B cell (primary cell): ENCODE measurements around the gene KIF1A. TPM values are rescaled to one million over a fixed set of nuclear protein-coding genes. Genes with fewer than 3 reads are reported as not detected.

Experiments
- ATAC-seq: fragments of 200-7000 bp; cut with Tn5 transposase; one replicate; pipeline ENCODE4 v1.10.0; 2021; ENCODE audit warnings: low read depth, mild to moderate bottlenecking, moderate number of reproducible peaks, moderate library complexity
- CTCF ChIA-PET: fragments of 350-600 bp; sonication (Branson Sonifier 250); formaldehyde crosslinking; loops from one replicate; lab custom pipeline; 2021; ENCODE audit warnings: antibody characterized with exemption, inconsistent platforms; lab: Charles Lee
- POLR2A ChIA-PET: fragments of 350-600 bp; sonication (Branson Sonifier 250); formaldehyde crosslinking; loops from one replicate; lab custom pipeline; 2021; ENCODE audit warnings: antibody characterized with exemption; lab: Charles Lee
- DNase-seq: peaks from one replicate; pipeline ENCODE4 v3.0.0; 2013
- H2AFZ ChIP-seq: 2 replicates; pipeline ENCODE4 v1.6.1; 2012; ENCODE audit warnings: mild to moderate bottlenecking, low read depth, low read length; ENCODE audit not compliant: insufficient read depth, poor library complexity, severe bottlenecking
- H3K27ac ChIP-seq, 2 donors: 1 replicate in 1 of 2; 2 replicates in 1 of 2; pipeline ENCODE4 v1.5.1; 2012 to 2013; ENCODE audit warnings: low read length in 2 of 2, mild to moderate bottlenecking in 2 of 2, moderate library complexity in 1 of 2
- H3K27me3 ChIP-seq, 4 experiments: fragments of 200-600 bp in 1 of 4; sonication (generic) in 1 of 4; replicated peaks in 1 of 4; 1 replicate in 2 of 4; 2 replicates in 2 of 4; pipeline versions ENCODE4 v1.6.1 to v1.7.0; 2013 to 2016; ENCODE audit warnings: low read length in 3 of 4, mild to moderate bottlenecking in 2 of 4, mixed read lengths in 1 of 4, moderate library complexity in 1 of 4; ENCODE audit not compliant: insufficient read depth in 4 of 4, control insufficient read depth in 3 of 4; ENCODE audit errors: control extremely low read depth in 1 of 4
- H3K36me3 ChIP-seq, 2 experiments: replicated peaks in 1 of 2; 1 replicate in 1 of 2; 2 replicates in 1 of 2; pipeline versions ENCODE4 v1.6.1 to v1.7.1; 2013; ENCODE audit warnings: low read length in 1 of 2; ENCODE audit not compliant: insufficient read depth in 2 of 2, control insufficient read depth in 1 of 2; ENCODE audit errors: control extremely low read depth in 1 of 2, extremely low read depth in 1 of 2
- H3K4me1 ChIP-seq, 2 donors: fragments of 200-600 bp in 1 of 2; sonication (generic) in 1 of 2; 1 replicate in 1 of 2; 2 replicates in 1 of 2; pipeline versions ENCODE4 v1.5.1 to v1.6.1; 2013 to 2017; ENCODE audit warnings: low read length in 2 of 2; ENCODE audit not compliant: control insufficient read depth in 2 of 2, insufficient read depth in 2 of 2
- H3K4me2 ChIP-seq: replicated peaks from 2 replicates; pipeline ENCODE3; 2012; ENCODE audit warnings: mild to moderate bottlenecking, low read depth, low read length; ENCODE audit not compliant: poor library complexity, severe bottlenecking
- H3K4me3 ChIP-seq, 5 experiments: fragments of 200-600 bp in 1 of 5; sonication (generic) in 1 of 5; 1 replicate in 3 of 5; 2 replicates in 2 of 5; pipeline versions ENCODE4 v1.5.1 to v1.7.0; 2011 to 2016; ENCODE audit warnings: low read length in 4 of 5, mild to moderate bottlenecking in 4 of 5, low read depth in 2 of 5, control low read depth in 1 of 5, moderate library complexity in 1 of 5; ENCODE audit not compliant: insufficient read depth in 1 of 5; ENCODE audit errors: control extremely low read depth in 1 of 5, extremely low read depth in 1 of 5
- H3K79me2 ChIP-seq: fragments of 200-600 bp; sonication (generic); one replicate; pipeline ENCODE4 v1.6.0; 2016; ENCODE audit warnings: low read length; ENCODE audit not compliant: control insufficient read depth, insufficient read depth
- H3K9ac ChIP-seq: fragments of 200-600 bp; sonication (generic); 2 replicates; pipeline ENCODE4 v1.6.1; 2017; ENCODE audit warnings: mild to moderate bottlenecking, low read length, moderate library complexity
- H3K9me3 ChIP-seq, 3 donors: one replicate each; pipeline versions ENCODE4 v1.6.1 to v1.7.1; 2013; ENCODE audit warnings: low read length in 2 of 3; ENCODE audit not compliant: control insufficient read depth in 2 of 3, insufficient read depth in 1 of 3; ENCODE audit errors: control extremely low read depth in 1 of 3
- H4K20me1 ChIP-seq: 2 replicates; pipeline ENCODE4 v1.6.0; 2012; ENCODE audit warnings: mild to moderate bottlenecking, low read length; ENCODE audit not compliant: insufficient read depth, control insufficient read depth, poor library complexity, severe bottlenecking
- H3K27ac Mint-ChIP-seq: one replicate; pipeline ENCODE4 v1.8.0; 2021; ENCODE audit warnings: mixed read lengths
- H3K27me3 Mint-ChIP-seq: one replicate; pipeline ENCODE4 v1.8.0; 2021; ENCODE audit warnings: mixed read lengths
- H3K4me1 Mint-ChIP-seq: one replicate; pipeline ENCODE4 v1.8.0; 2021; ENCODE audit warnings: mixed read lengths
- H3K4me3 Mint-ChIP-seq: one replicate; pipeline ENCODE4 v1.8.0; 2021; ENCODE audit warnings: mixed read lengths
- H3K9me3 Mint-ChIP-seq: one replicate; pipeline ENCODE4 v1.8.0; 2022; ENCODE audit warnings: mixed read lengths; ENCODE audit not compliant: insufficient read depth
- EZH2 ChIP-seq: IDR thresholded peaks from 2 replicates; pipeline ENCODE4 v1.6.1; 2012; ENCODE audit warnings: borderline replicate concordance, low read depth, mild to moderate bottlenecking, moderate library complexity, low read length; ENCODE audit not compliant: insufficient read depth, poor library complexity, severe bottlenecking
- WGBS: methylation state at CpG from one replicate; pipeline ENCODE4 v1.1.5; 2013; ENCODE audit warnings: missing lambda C conversion rate; ENCODE audit not compliant: insufficient coverage; 5-methylcytosine and 5-hydroxymethylcytosine counted together
- intact Hi-C: fragments of 100-400 bp; cut with micrococcal nuclease; formaldehyde crosslinking; loops from one replicate; pipeline ENCODE4 v1.10.0; 2022
- polyA plus RNA-seq: library from polyadenylated mRNA; depleted of rRNA; stranded (reverse); fragments of >200 nt; gene quantifications from 2 replicates; pipeline ENCODE4 v1.2.3, GENCODE V29; 2012
- total RNA-seq, 2 donors: library from RNA; stranded (reverse); fragments of 120-200 nt in 1 of 2; gene quantifications; 1 replicate in 1 of 2; 2 replicates in 1 of 2; pipeline versions ENCODE4 v1.2.3 to v1.2.4, GENCODE V29; 2013 to 2022
- TF ChIP-seq, protein P1 (sequence below): fragments of 200-600 bp; IDR thresholded peaks from one replicate; pipeline ENCODE4 v1.8.0; 2022; ENCODE audit warnings: antibody characterized with exemption, mild to moderate bottlenecking

The KIF1A gene
- total and polyA plus RNA-seq, 2 donors (not counting 1 experiment from before 2014, with no cell fraction given), result not detected

- Mint-ChIP-seq H3K4me3 (no peak overlapping the region), H3K27ac (no peak overlapping the region), H3K4me1 (no peaks in the 10 kb centered on the region), H3K9me3 (no peaks in the 10 kb centered on the region), H3K27me3 (peaks cover 4% of the 10 kb centered on the region)
- WGBS, result 79% methylated on average over 6 of the region's 10 CpGs
- intact Hi-C loops, result no loop called here
- ChIA-PET POLR2A (no interaction called here), CTCF (interaction anchor here (1.4 kb wide), 1 partner anchor 219 kb away, joined by 9 read pairs; no protein-coding TSS in a partner anchor)
- H3K4me3 ChIP-seq, result no peak overlapping the region
- no peaks in the 10 kb centered on the region for H3K79me2 ChIP-seq
- no peaks in the 10 kb centered on the region for H3K36me3 ChIP-seq
- no peak overlapping the region for H3K27ac ChIP-seq
- no peak for TF ChIP-seq EZH2
- TF ChIP-seq, protein P1, sequence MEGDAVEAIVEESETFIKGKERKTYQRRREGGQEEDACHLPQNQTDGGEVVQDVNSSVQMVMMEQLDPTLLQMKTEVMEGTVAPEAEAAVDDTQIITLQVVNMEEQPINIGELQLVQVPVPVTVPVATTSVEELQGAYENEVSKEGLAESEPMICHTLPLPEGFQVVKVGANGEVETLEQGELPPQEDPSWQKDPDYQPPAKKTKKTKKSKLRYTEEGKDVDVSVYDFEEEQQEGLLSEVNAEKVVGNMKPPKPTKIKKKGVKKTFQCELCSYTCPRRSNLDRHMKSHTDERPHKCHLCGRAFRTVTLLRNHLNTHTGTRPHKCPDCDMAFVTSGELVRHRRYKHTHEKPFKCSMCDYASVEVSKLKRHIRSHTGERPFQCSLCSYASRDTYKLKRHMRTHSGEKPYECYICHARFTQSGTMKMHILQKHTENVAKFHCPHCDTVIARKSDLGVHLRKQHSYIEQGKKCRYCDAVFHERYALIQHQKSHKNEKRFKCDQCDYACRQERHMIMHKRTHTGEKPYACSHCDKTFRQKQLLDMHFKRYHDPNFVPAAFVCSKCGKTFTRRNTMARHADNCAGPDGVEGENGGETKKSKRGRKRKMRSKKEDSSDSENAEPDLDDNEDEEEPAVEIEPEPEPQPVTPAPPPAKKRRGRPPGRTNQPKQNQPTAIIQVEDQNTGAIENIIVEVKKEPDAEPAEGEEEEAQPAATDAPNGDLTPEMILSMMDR, result no peak
- H3K27me3 ChIP-seq, result peaks cover 0 to 4% (median 0%) of the 10 kb centered on the region in 4 experiments
- H3K9me3 ChIP-seq, result no peaks in the 10 kb centered on the region
- no peak overlapping the region for H3K4me2 ChIP-seq
- ATAC-seq, result no peak
- no peak for DNase-seq
- no peaks in the 10 kb centered on the region for H3K4me1 ChIP-seq
- H2AFZ ChIP-seq, result no peak overlapping the region
- H4K20me1 ChIP-seq, result no peaks in the 10 kb centered on the region
- H3K9ac ChIP-seq, result no peak overlapping the region
Observed at GRCh38 chr2:240732911-240733622, 87.0 kb downstream of the KIF1A start.

DNA sequence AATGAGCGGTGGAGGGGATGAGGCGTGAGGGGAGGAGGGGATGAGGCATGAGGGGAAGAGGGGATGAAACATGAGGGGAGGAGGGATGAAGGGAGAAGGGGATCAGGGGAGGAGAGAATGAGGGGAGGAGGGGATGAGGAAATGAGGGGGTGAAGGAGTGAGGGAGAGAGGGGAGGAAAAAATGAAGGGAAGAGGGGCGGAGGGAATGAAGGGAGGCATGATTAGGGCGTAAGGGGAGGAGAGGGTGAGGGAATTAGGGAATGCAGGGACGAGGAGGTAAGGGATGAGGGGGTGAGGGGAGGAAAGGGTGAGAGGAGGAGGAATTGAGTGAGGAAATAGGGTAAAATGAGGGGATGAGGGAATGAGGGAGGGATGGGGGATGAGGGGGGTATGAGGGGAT is 87.8 kb downstream of the KIF1A start:
- intact Hi-C loops, result no loop called here
- H4K20me1 ChIP-seq, result no peaks in the 10 kb centered on the region
- DNase-seq, result no peak
- no peak overlapping the region for H3K9ac ChIP-seq
- no peaks in the 10 kb centered on the region for H3K36me3 ChIP-seq
- no peak overlapping the region for H3K27ac ChIP-seq
- no peak overlapping the region for H3K4me3 ChIP-seq
- ATAC-seq, result no peak
- Mint-ChIP-seq H3K4me3 (no peak overlapping the region), H3K27ac (no peak overlapping the region), H3K4me1 (no peaks in the 10 kb centered on the region), H3K27me3 (peaks cover 4% of the 10 kb centered on the region), H3K9me3 (no peaks in the 10 kb centered on the region)
- H3K4me1 ChIP-seq, result no peaks in the 10 kb centered on the region
- no peaks in the 10 kb centered on the region for H3K9me3 ChIP-seq
- peaks cover 0 to 4% (median 0%) of the 10 kb centered on the region in 4 experiments for H3K27me3 ChIP-seq
- TF ChIP-seq, protein P1, result no peak
- no peak for TF ChIP-seq EZH2
- H2AFZ ChIP-seq, result no peak overlapping the region
- H3K79me2 ChIP-seq, result no peaks in the 10 kb centered on the region
- no peak overlapping the region for H3K4me2 ChIP-seq
- WGBS, result 87% methylated on average over 5 of the region's 5 CpGs
- CTCF ChIA-PET, result interaction anchor here (1.4 kb wide), 1 partner anchor 218 kb away, joined by 9 read pairs; no protein-coding TSS in a partner anchor
- POLR2A ChIA-PET, result no interaction called here
